HepG2 (cell line): ENCODE measurements around the gene ARHGAP23. TPM values are rescaled to one million over a fixed set of nuclear protein-coding genes. Genes with fewer than 3 reads are reported as not detected.
A peak's percentile ranks its signal among the peaks of the same experiment; 100 is the strongest.

ENCODE experiments used
- ATAC-seq: fragments of 200-7000 bp; cut with Tn5 transposase; 3 replicates; pipeline ENCODE4 v1.9.1; 2020; ENCODE audit warnings: mild to moderate bottlenecking, moderate library complexity
- BruUV-seq: library from RNA; stranded (reverse); fragments of 400-500 nt; replicated peaks from 2 replicates; lab custom pipeline; 2021; lab: Mats Ljungman, UMichigan
- CTCF ChIA-PET: fragments of 300-600 bp; formaldehyde crosslinking; extraction: SDS; loops from one replicate; lab custom pipeline; 2021; ENCODE audit warnings: low total read pairs, inconsistent platforms, low intra/inter-chr PET ratio; lab: Yijun Ruan, JAX
- POLR2A ChIA-PET: fragments of 350-600 bp; sonication (Branson Sonifier 250); formaldehyde crosslinking; loops from one replicate; lab custom pipeline; 2020; ENCODE audit warnings: antibody characterized with exemption, inconsistent platforms; lab: Yijun Ruan, JAX
- DNase-seq: peaks from one replicate; pipeline ENCODE4 v3.0.0-alpha.2; 2015; ENCODE audit warnings: low spot score
- FAIRE-seq: peaks from 3 replicates; lab custom pipeline; 2011; peaks lifted over from hg19 to GRCh38; lab: Jason Lieb, UNC
- H2AFZ ChIP-seq: one replicate; pipeline ENCODE4 v1.6.1; 2011; ENCODE audit warnings: low read length, inconsistent platforms
- H3K27ac ChIP-seq: fragments of 300-600 bp; 3 replicates; pipeline ENCODE4 v1.8.0; 2011; ENCODE audit warnings: mixed run types, mild to moderate bottlenecking, mixed read lengths, low read length, inconsistent platforms; ENCODE audit not compliant: insufficient read depth; ENCODE audit errors: extremely low read length
- H3K27me3 ChIP-seq, 2 experiments: fragments of 200-600 bp in 1 of 2; 2 replicates in 1 of 2; 3 replicates in 1 of 2; pipeline versions ENCODE4 v1.6.0 to v1.8.0; 2011; ENCODE audit warnings: low read length in 2 of 2, mild to moderate bottlenecking in 2 of 2, moderate library complexity in 2 of 2, inconsistent platforms in 1 of 2; ENCODE audit not compliant: insufficient read depth in 2 of 2, control insufficient read depth in 1 of 2
- H3K36me3 ChIP-seq, 2 experiments: fragments of 200-600 bp in 1 of 2; replicated peaks in 1 of 2; 2 replicates in 1 of 2; 3 replicates in 1 of 2; pipeline versions ENCODE4 v1.5.1 to v1.8.0; 2011; ENCODE audit warnings: low read length in 2 of 2, inconsistent platforms in 1 of 2; ENCODE audit not compliant: insufficient read depth in 2 of 2, control insufficient read depth in 1 of 2
- H3K4me1 ChIP-seq: 2 replicates; pipeline ENCODE4 v1.5.1; 2012; ENCODE audit warnings: low read length, inconsistent platforms; ENCODE audit not compliant: insufficient read depth
- H3K4me2 ChIP-seq: 2 replicates; pipeline ENCODE4 v1.6.0; 2011; ENCODE audit warnings: low read depth, low read length, inconsistent platforms
- H3K4me3 ChIP-seq, 3 experiments: fragments of 200-600 bp in 1 of 3; sonication (generic), shearing (Covaris generic) in 1 of 3; replicated peaks in 1 of 3; 2 replicates each; pipeline ENCODE4 v1.5.1; 2011 to 2016; ENCODE audit warnings: low read length in 3 of 3, inconsistent platforms in 2 of 3, low read depth in 2 of 3, mild to moderate bottlenecking in 2 of 3, control low read depth in 1 of 3, mixed read lengths in 1 of 3; ENCODE audit not compliant: insufficient read depth in 1 of 3
- H3K79me2 ChIP-seq: one replicate; pipeline ENCODE4 v1.6.1; 2011; ENCODE audit warnings: low read length, inconsistent platforms; ENCODE audit not compliant: insufficient read depth
- H3K9ac ChIP-seq: 2 replicates; pipeline ENCODE4 v1.6.0; 2011; ENCODE audit warnings: mild to moderate bottlenecking, low read depth, low read length, inconsistent platforms; ENCODE audit not compliant: insufficient read depth
- H3K9me3 ChIP-seq: 2 replicates; pipeline ENCODE4 v1.5.1; 2012; ENCODE audit warnings: mild to moderate bottlenecking, low read length
- H4K20me1 ChIP-seq: 2 replicates; pipeline ENCODE4 v1.6.0; 2011; ENCODE audit warnings: inconsistent platforms, mild to moderate bottlenecking, low read length, moderate library complexity; ENCODE audit not compliant: insufficient read depth
- ARNT ChIP-seq: fragments of 450-650 bp; IDR thresholded peaks from 2 replicates; pipeline ENCODE4 v1.6.1; 2017
- FOXC1 ChIP-seq: sonication (generic); formaldehyde crosslinking; IDR thresholded peaks from 2 replicates; pipeline ENCODE4 v1.8.0; 2022; ENCODE audit warnings: mild to moderate bottlenecking, missing genetic modification reagents, borderline replicate concordance
- FOXK2 ChIP-seq: fragments of 450-650 bp; IDR thresholded peaks from 2 replicates; pipeline ENCODE4 v1.6.1; 2016
- FOXP1 ChIP-seq, 2 experiments: fragments of 450-650 bp in 1 of 2; IDR thresholded peaks; 2 replicates each; pipeline ENCODE4 v1.6.1; 2017 to 2018; ENCODE audit warnings: antibody characterized with exemption in 1 of 2
- GLI4 ChIP-seq: sonication (generic); formaldehyde crosslinking; IDR thresholded peaks from 2 replicates; pipeline ENCODE4 v1.5.1; 2020; ENCODE audit warnings: missing genetic modification reagents, mild to moderate bottlenecking, moderate library complexity, borderline replicate concordance
- HNRNPH1 ChIP-seq: fragments of 200-400 bp; formaldehyde crosslinking; optimal IDR thresholded peaks from 2 replicates; pipeline ENCODE3; 2017; ENCODE audit warnings: mild to moderate bottlenecking, low read depth, low read length
- IKZF1 ChIP-seq: fragments of 450-650 bp; IDR thresholded peaks from 2 replicates; pipeline ENCODE4 v1.7.1; 2016
- MNT ChIP-seq: fragments of 450-650 bp; IDR thresholded peaks from 2 replicates; pipeline ENCODE4 v1.6.1; 2016
- MYC ChIP-seq: sonication (generic); formaldehyde crosslinking; IDR thresholded peaks from 2 replicates; pipeline ENCODE4 v1.9.0; 2021; ENCODE audit warnings: missing genetic modification reagents, borderline replicate concordance
- NBN ChIP-seq: fragments of 450-650 bp; conservative IDR thresholded peaks from 2 replicates; pipeline ENCODE4 v1.6.1; 2017
- NCOA5 ChIP-seq: sonication (generic); formaldehyde crosslinking; IDR thresholded peaks from 2 replicates; pipeline ENCODE4 v1.4.0; 2020; ENCODE audit warnings: missing genetic modification reagents
- PLRG1 ChIP-seq: fragments of 450-650 bp; conservative IDR thresholded peaks from 2 replicates; pipeline ENCODE4 v1.6.1; 2016
- SNAI1 ChIP-seq: sonication (generic); formaldehyde crosslinking; IDR thresholded peaks from 2 replicates; pipeline ENCODE4 v1.5.0; 2020; ENCODE audit warnings: mild to moderate bottlenecking, missing genetic modification reagents, borderline replicate concordance
- ZNF235 ChIP-seq: sonication (generic); formaldehyde crosslinking; IDR thresholded peaks from 2 replicates; pipeline ENCODE4 v1.8.1; 2023; ENCODE audit warnings: mild to moderate bottlenecking, missing genetic modification reagents, borderline replicate concordance
- ZNF281 ChIP-seq: sonication (generic); formaldehyde crosslinking; IDR thresholded peaks from 2 replicates; pipeline ENCODE4 v1.4.0; 2020; ENCODE audit warnings: missing genetic modification reagents, borderline replicate concordance
- ZNF709 ChIP-seq: sonication (generic); formaldehyde crosslinking; IDR thresholded peaks from 2 replicates; pipeline ENCODE4 v1.5.0; 2020; ENCODE audit warnings: mild to moderate bottlenecking, missing genetic modification reagents
- ZNF710 ChIP-seq: sonication (generic); formaldehyde crosslinking; IDR thresholded peaks from 2 replicates; pipeline ENCODE4 v1.5.0; 2020; ENCODE audit warnings: mild to moderate bottlenecking, missing genetic modification reagents, borderline replicate concordance
- WGBS: methylation state at CpG from one replicate; pipeline ENCODE4 v1.1.6; 2017; ENCODE audit warnings: low lambda C conversion rate; 5-methylcytosine and 5-hydroxymethylcytosine counted together
- in situ Hi-C: cut with HindIII; loops from 2 replicates; pipeline ENCODE4 v1.10.0; 2017; ENCODE audit warnings: low pct_unique_long_range_greater_than_20kb; ENCODE audit not compliant: extremely low pct_ligation_motif_present
- intact Hi-C: fragments of 100-400 bp; cut with micrococcal nuclease; formaldehyde crosslinking; loops from one replicate; pipeline ENCODE4 v1.10.0; 2022; ENCODE audit not compliant: unreplicated experiment
- polyA plus RNA-seq, 8 experiments: library from polyadenylated mRNA; depleted of rRNA in 3 of 8; stranded (reverse) in 7 of 8; unstranded in 1 of 8; fragments of >200 nt; fragmentation: Illumina TruSeq in 4 of 8; extraction: Trizol in 4 of 8; gene quantifications; 2 replicates each; pipeline versions ENCODE4 v1.2.1 to v1.2.3, GENCODE V29; 2011 to 2016; ENCODE audit warnings: low read depth in 4 of 8, missing spikeins in 1 of 8, mixed read lengths in 1 of 8; ENCODE audit not compliant: insufficient read depth in 1 of 8
- total RNA-seq, 5 experiments: library from RNA; depleted of rRNA; stranded (reverse); fragments of >200 nt; fragmentation: Illumina TruSeq; extraction: Trizol; gene quantifications; 2 replicates each; pipeline ENCODE4 v1.2.3, GENCODE V29; 2016; ENCODE audit warnings: low read depth in 1 of 5

Gene ARHGAP23
- total and polyA plus RNA-seq, 2 of the 13 experiments (the other 11 are each of a cell fraction or from before 2014, with no cell fraction given) = 0.03 TPM; not detected in 1

- TF ChIP-seq ZNF281 (CRISPR knock-in tag) (no peak), FOXC1 (CRISPR knock-in tag) (no peak), HNRNPH1 (no peak), SNAI1 (no peak), NCOA5 (no peak)
Measured at GRCh38 chr17:38466346-38467315, 38.4 kb downstream of the ARHGAP23 start (continued).

- POLR2A ChIA-PET = no interaction called here
- intact Hi-C loops = no loop called here
- Histone ChIP-seq H3K27me3 (peaks cover 32 to 86% of the 10 kb centered on the region in 2 experiments), H3K4me2 (no peak overlapping the region), H2AFZ (no peak overlapping the region), H3K79me2 (no peaks in the 10 kb centered on the region), H3K27ac (no peak overlapping the region), H4K20me1 (no peaks in the 10 kb centered on the region), H3K9ac (no peak overlapping the region), H3K9me3 (no peaks in the 10 kb centered on the region), H3K36me3 (no peaks in the 10 kb centered on the region), H3K4me3 (no peak overlapping the region), H3K4me1 (no peaks in the 10 kb centered on the region)
- ATAC-seq (no peak), DNase-seq (no peak), FAIRE-seq (no peak)
- BruUV-seq = no TSS peak
- CTCF ChIA-PET = no interaction called here
- WGBS = 3% methylated on average over 1 of the region's 1 CpG
- in situ Hi-C loops = no loop called here
- TF ChIP-seq ARNT (0 out of 2 replicates have a peak, but pooled peaks have one; percentile 74), GLI4 (no peak), ZNF710 (CRISPR knock-in tag) (0 out of 2 replicates have a peak, but pooled peaks have one; percentile 33), MYC (CRISPR knock-in tag) (no peak), FOXP1 (IDR thresholded peaks at IDR 0.05) (peak; percentile 42; the same call in 1 of the 2 replicates), FOXP1 (CRISPR knock-in tag; IDR thresholded peaks at IDR 0.05) (no peak), ZNF709 (no peak), IKZF1 (0 out of 2 replicates have a peak, but pooled peaks have one; percentile 50), NBN (0 out of 2 replicates have a peak, but pooled peaks have one; percentile 39), ZNF235 (CRISPR knock-in tag) (no peak), MNT (0 out of 2 replicates have a peak, but pooled peaks have one; percentile 6), PLRG1 (peak; percentile 80; the same call in 1 of the 2 replicates), FOXK2 (peak; percentile 39; the same call in 1 of the 2 replicates)
Measured at GRCh38 chr17:38467491-38467890, 39.2 kb downstream of the ARHGAP23 start.
